ENCODE measurements around the gene SMARCB1.

Gene SMARCB1

DNA sequence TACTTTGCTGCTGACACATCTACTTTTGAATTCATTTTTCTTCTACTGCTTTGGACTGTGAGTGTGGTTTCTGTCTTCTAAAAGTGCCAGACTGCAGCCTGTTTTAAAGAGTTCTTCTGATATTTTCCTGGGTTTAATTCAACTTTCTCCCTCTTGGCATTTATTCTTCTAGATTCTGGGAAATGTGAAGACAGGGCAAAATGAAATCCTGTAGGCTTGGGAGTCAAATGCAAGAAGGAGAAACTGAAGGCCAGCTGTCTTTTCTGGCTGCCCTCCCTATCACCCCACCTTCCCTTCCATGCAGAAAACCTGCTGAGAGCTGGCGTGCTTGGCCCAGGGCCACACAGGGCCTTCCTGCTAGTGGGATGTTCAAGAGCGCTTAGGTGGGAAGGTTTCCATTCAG, 43.5 kb upstream of the SMARCB1 start:
- no peaks in the 10 kb centered on the region for H4K20me1 ChIP-seq (ENCODE audit: insufficient read depth, low read length)
- no peaks in the 10 kb centered on the region for H3K9me3 ChIP-seq (ENCODE audit: low read length)
- TF ChIP-seq, protein P1, sequence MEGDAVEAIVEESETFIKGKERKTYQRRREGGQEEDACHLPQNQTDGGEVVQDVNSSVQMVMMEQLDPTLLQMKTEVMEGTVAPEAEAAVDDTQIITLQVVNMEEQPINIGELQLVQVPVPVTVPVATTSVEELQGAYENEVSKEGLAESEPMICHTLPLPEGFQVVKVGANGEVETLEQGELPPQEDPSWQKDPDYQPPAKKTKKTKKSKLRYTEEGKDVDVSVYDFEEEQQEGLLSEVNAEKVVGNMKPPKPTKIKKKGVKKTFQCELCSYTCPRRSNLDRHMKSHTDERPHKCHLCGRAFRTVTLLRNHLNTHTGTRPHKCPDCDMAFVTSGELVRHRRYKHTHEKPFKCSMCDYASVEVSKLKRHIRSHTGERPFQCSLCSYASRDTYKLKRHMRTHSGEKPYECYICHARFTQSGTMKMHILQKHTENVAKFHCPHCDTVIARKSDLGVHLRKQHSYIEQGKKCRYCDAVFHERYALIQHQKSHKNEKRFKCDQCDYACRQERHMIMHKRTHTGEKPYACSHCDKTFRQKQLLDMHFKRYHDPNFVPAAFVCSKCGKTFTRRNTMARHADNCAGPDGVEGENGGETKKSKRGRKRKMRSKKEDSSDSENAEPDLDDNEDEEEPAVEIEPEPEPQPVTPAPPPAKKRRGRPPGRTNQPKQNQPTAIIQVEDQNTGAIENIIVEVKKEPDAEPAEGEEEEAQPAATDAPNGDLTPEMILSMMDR (IDR thresholded peaks at IDR 0.05; ENCODE audit: low read length) = no peak
- TF ChIP-seq EZH2 (IDR thresholded peaks at IDR 0.05; ENCODE audit: borderline replicate concordance, low read length) = no peak
- no peak overlapping the region for H3K27ac ChIP-seq (ENCODE audit: low read depth, low read length, poor library complexity, severe bottlenecking)
- no peaks in the 10 kb centered on the region for H3K27me3 ChIP-seq (ENCODE audit: insufficient read depth, low read length)
- no peak overlapping the region for H3K4me2 ChIP-seq (ENCODE audit: low read length)
- H3K4me3 ChIP-seq (ENCODE audit: low read depth, low read length, poor library complexity, severe bottlenecking) = no peak overlapping the region
- H3K79me2 ChIP-seq (ENCODE audit: insufficient read depth, low read length) = no peaks in the 10 kb centered on the region
- no peaks in the 10 kb centered on the region for H3K9me2 ChIP-seq (ENCODE audit: low read depth, low read length)
- H3K4me1 ChIP-seq (ENCODE audit: insufficient read depth, low read length, severe bottlenecking) = no peaks in the 10 kb centered on the region
- no peaks in the 10 kb centered on the region; the same call in 1 of the 2 replicates for H3F3A ChIP-seq (ENCODE audit: insufficient read depth, low read length)
- H2AFZ ChIP-seq (ENCODE audit: low read length) = no peak overlapping the region
- H3K9ac ChIP-seq (ENCODE audit: low read length) = no peak overlapping the region
- peaks cover 28% of the 10 kb centered on the region for H3K36me3 ChIP-seq (ENCODE audit: insufficient read depth, low read length)

DNA sequence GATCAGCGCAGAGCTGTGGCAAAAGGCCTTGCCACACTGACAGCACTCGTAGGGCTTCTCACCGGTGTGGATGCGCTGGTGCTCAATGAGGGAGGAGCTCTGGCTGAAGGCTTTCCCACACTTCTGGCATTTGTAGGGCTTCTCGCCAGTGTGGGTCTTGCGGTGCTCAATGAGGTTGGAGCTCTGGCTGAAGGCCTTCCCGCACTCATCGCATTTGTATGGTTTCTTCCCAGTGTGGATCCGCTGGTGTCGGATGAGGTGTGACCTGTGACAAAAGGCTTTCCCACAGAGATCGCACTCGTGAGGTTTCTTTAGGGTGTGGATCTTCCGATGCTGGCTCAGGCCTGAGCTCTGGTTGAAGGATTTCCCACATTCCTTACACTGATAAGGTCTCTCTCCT, 42.8 kb upstream of the SMARCB1 start:
- Histone ChIP-seq H3K4me2 (ENCODE audit: low read length) (no peak overlapping the region), H3K79me2 (ENCODE audit: insufficient read depth, low read length) (no peaks in the 10 kb centered on the region), H3F3A (ENCODE audit: insufficient read depth, low read length) (no peaks in the 10 kb centered on the region; the same call in 1 of the 2 replicates), H4K20me1 (ENCODE audit: insufficient read depth, low read length) (no peaks in the 10 kb centered on the region), H3K9me2 (ENCODE audit: low read depth, low read length) (no peaks in the 10 kb centered on the region), H3K4me3 (ENCODE audit: low read depth, low read length, poor library complexity, severe bottlenecking) (no peak overlapping the region), H3K9me3 (ENCODE audit: low read length) (no peaks in the 10 kb centered on the region), H3K36me3 (ENCODE audit: insufficient read depth, low read length) (peaks cover 28% of the 10 kb centered on the region), H3K4me1 (ENCODE audit: insufficient read depth, low read length, severe bottlenecking) (no peaks in the 10 kb centered on the region), H2AFZ (ENCODE audit: low read length) (no peak overlapping the region), H3K9ac (ENCODE audit: low read length) (no peak overlapping the region), H3K27ac (ENCODE audit: low read depth, low read length, poor library complexity, severe bottlenecking) (no peak overlapping the region), H3K27me3 (ENCODE audit: insufficient read depth, low read length) (no peaks in the 10 kb centered on the region)
- TF ChIP-seq, protein P1 (IDR thresholded peaks at IDR 0.05; ENCODE audit: low read length) = no peak
- no peak for TF ChIP-seq EZH2 (IDR thresholded peaks at IDR 0.05; ENCODE audit: borderline replicate concordance, low read length)

DNA sequence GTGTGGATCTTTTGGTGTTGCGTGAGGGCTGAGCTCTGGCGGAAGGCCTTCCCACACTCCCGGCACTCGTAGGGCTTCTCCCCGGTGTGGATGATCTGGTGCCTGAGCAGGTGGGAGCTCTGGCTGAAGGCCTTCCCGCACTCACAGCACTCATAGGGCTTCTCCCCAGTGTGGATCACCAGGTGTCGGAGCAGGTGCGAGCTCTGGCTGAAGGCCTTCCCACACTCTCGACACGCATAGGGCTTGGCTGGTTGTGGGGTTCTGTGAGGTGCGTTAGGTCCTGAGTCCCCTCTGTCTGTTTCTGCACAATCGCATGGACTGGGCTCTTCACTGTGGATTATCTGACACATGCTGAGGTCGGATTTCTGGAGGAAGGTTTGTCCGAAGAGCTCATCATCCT, 42.3 kb upstream of the SMARCB1 start:
- no peaks in the 10 kb centered on the region for H3K4me1 ChIP-seq (ENCODE audit: insufficient read depth, low read length, severe bottlenecking)
- H3K27ac ChIP-seq (ENCODE audit: low read depth, low read length, poor library complexity, severe bottlenecking) = no peak overlapping the region
- H3K9me3 ChIP-seq (ENCODE audit: low read length) = no peaks in the 10 kb centered on the region
- H3K79me2 ChIP-seq (ENCODE audit: insufficient read depth, low read length) = no peaks in the 10 kb centered on the region
- no peaks in the 10 kb centered on the region for H3K27me3 ChIP-seq (ENCODE audit: insufficient read depth, low read length)
- H3K36me3 ChIP-seq (ENCODE audit: insufficient read depth, low read length) = peaks cover 28% of the 10 kb centered on the region
- TF ChIP-seq, protein P1 (IDR thresholded peaks at IDR 0.05; ENCODE audit: low read length) = no peak
- TF ChIP-seq EZH2 (IDR thresholded peaks at IDR 0.05; ENCODE audit: borderline replicate concordance, low read length) = no peak
- no peaks in the 10 kb centered on the region for H4K20me1 ChIP-seq (ENCODE audit: insufficient read depth, low read length)
- no peak overlapping the region for H2AFZ ChIP-seq (ENCODE audit: low read length)
- no peaks in the 10 kb centered on the region for H3K9me2 ChIP-seq (ENCODE audit: low read depth, low read length)
- H3K4me3 ChIP-seq (ENCODE audit: low read depth, low read length, poor library complexity, severe bottlenecking) = no peak overlapping the region
- H3K9ac ChIP-seq (ENCODE audit: low read length) = no peak overlapping the region
- no peaks in the 10 kb centered on the region for H3F3A ChIP-seq (ENCODE audit: insufficient read depth, low read length)
- no peak overlapping the region for H3K4me2 ChIP-seq (ENCODE audit: low read length)

Measured in OCI-LY1 (cell line).